GM10847 (cell line): ENCODE results near the gene PPM1A.

ENCODE experiments used
- POLR2A ChIP-seq: IDR thresholded peaks from 2 replicates; pipeline ENCODE4 v1.6.1; 2011; ENCODE audit not compliant: insufficient read length; ENCODE audit errors: extremely low read depth

Gene PPM1A

GRCh38 chr14:60245380-60246177 lies 3.4 kb upstream of the PPM1A start:
- no peak for TF ChIP-seq POLR2A

GRCh38 chr14:60247994-60248696 lies 876 bp upstream of the PPM1A start:
- TF ChIP-seq POLR2A = no peak

GRCh38 chr14:60249321-60250256 lies 568 bp downstream of the PPM1A start:
- no peak for TF ChIP-seq POLR2A

GRCh38 chr14:60250257-60251035 lies 1.4 kb downstream of the PPM1A start:
- no peak for TF ChIP-seq POLR2A

GRCh38 chr14:60251877-60252276 lies 2.9 kb downstream of the PPM1A start:
- TF ChIP-seq POLR2A = no peak

- TF ChIP-seq POLR2A = no peak
These were observed 3.6 kb downstream of the PPM1A start for GRCh38 chr14:60252630-60253029.

GRCh38 chr14:60253649-60254048 lies 4.6 kb downstream of the PPM1A start:
- no peak for TF ChIP-seq POLR2A

GRCh38 chr14:60254176-60254575 lies 5.2 kb downstream of the PPM1A start:
- no peak for TF ChIP-seq POLR2A

- TF ChIP-seq POLR2A = no peak
These were observed 8.8 kb downstream of the PPM1A start for GRCh38 chr14:60257865-60258264.

- TF ChIP-seq POLR2A = no peak
These were observed 16.1 kb downstream of the PPM1A start for GRCh38 chr14:60265163-60265562.

GRCh38 chr14:60266021-60266937 lies 17.3 kb downstream of the PPM1A start:
- TF ChIP-seq POLR2A = no peak

- TF ChIP-seq POLR2A = no peak
These were observed 23.2 kb downstream of the PPM1A start for GRCh38 chr14:60272177-60272576.

GRCh38 chr14:60273956-60274355 lies 24.9 kb downstream of the PPM1A start:
- no peak for TF ChIP-seq POLR2A

- TF ChIP-seq POLR2A = no peak
These were observed 25.4 kb downstream of the PPM1A start for GRCh38 chr14:60274448-60274847.
